ENCODE data around the gene CLEC2A.
A peak's percentile ranks its signal among the peaks of the same experiment; 100 is the strongest.

CLEC2A gene

GRCh38 chr12:9947674-9948073 lies 15.5 kb upstream of the CLEC2A start:
- Histone ChIP-seq H3K36me3 (ENCODE audit: control insufficient read depth in 1 of 2, insufficient read depth in 2 of 2, low read depth in 1 of 2, low read length in 2 of 2) (no peaks in the 10 kb centered on the region), H3K4me1 (ENCODE audit: control insufficient read depth, insufficient read depth, low read depth, low read length) (no peaks in the 10 kb centered on the region), H4K8ac (ENCODE audit: low read length) (no peak overlapping the region), H3K23ac (ENCODE audit: low read length in 2 of 2) (no peak overlapping the region), H3K27me3 (ENCODE audit: control insufficient read depth in 1 of 2, insufficient read depth in 1 of 2, low read length in 2 of 2) (peaks cover 9 to 15% of the 10 kb centered on the region in 2 experiments), H3K4ac (ENCODE audit: low read depth in 1 of 2, low read length in 2 of 2) (no peak overlapping the region), H3K9ac (ENCODE audit: low read length) (no peak overlapping the region), H3K9me3 (ENCODE audit: control insufficient read depth, low read length) (no peaks in the 10 kb centered on the region), H2BK5ac (ENCODE audit: low read depth, low read length, poor library complexity, severe bottlenecking) (no peak overlapping the region), H3K27ac (ENCODE audit: low read length, poor library complexity, severe bottlenecking) (no peak overlapping the region), H3K79me1 (replicated peaks; ENCODE audit: low read length, poor library complexity, severe bottlenecking) (no peaks in the 10 kb centered on the region), H3K18ac (ENCODE audit: low read depth in 1 of 2, low read length in 2 of 2) (no peak overlapping the region), H2AK5ac (ENCODE audit: low read length, severe bottlenecking) (no peak overlapping the region), H4K91ac (ENCODE audit: low read length) (no peak overlapping the region), H2BK12ac (ENCODE audit: low read length in 2 of 2) (no peak overlapping the region), H2BK15ac (ENCODE audit: low read depth, poor library complexity, severe bottlenecking) (no peak overlapping the region), H2BK120ac (ENCODE audit: low read depth, low read length) (no peak overlapping the region), H3K14ac (ENCODE audit: low read length in 2 of 2) (no peak overlapping the region), H2AFZ (ENCODE audit: low read depth, low read length) (no peak overlapping the region), H3K4me3 (ENCODE audit: insufficient read depth in 1 of 2, low read depth in 1 of 2, low read length in 2 of 2) (no peak overlapping the region), H3K4me2 (ENCODE audit: low read length, poor library complexity, severe bottlenecking) (no peak overlapping the region)
- WGBS = 59% methylated on average over 2 of the region's 3 CpGs
- DNase-seq = no peak

- Histone ChIP-seq H3K14ac (ENCODE audit: low read length in 2 of 2) (no peak overlapping the region), H2BK15ac (ENCODE audit: low read depth, poor library complexity, severe bottlenecking) (no peak overlapping the region), H2AK5ac (ENCODE audit: low read length, severe bottlenecking) (no peak overlapping the region), H3K4me1 (ENCODE audit: control insufficient read depth, insufficient read depth, low read depth, low read length) (no peaks in the 10 kb centered on the region), H3K79me1 (replicated peaks; ENCODE audit: low read length, poor library complexity, severe bottlenecking) (no peaks in the 10 kb centered on the region), H3K27me3 (ENCODE audit: control insufficient read depth in 1 of 2, insufficient read depth in 1 of 2, low read length in 2 of 2) (peaks cover 8 to 13% of the 10 kb centered on the region in 2 experiments), H2AFZ (ENCODE audit: low read depth, low read length) (no peak overlapping the region), H3K27ac (ENCODE audit: low read length, poor library complexity, severe bottlenecking) (no peak overlapping the region), H3K23ac (ENCODE audit: low read length in 2 of 2) (no peak overlapping the region), H2BK120ac (ENCODE audit: low read depth, low read length) (no peak overlapping the region), H3K9me3 (ENCODE audit: control insufficient read depth, low read length) (no peaks in the 10 kb centered on the region), H3K36me3 (ENCODE audit: control insufficient read depth in 1 of 2, insufficient read depth in 2 of 2, low read depth in 1 of 2, low read length in 2 of 2) (no peaks in the 10 kb centered on the region), H3K9ac (ENCODE audit: low read length) (no peak overlapping the region), H4K8ac (ENCODE audit: low read length) (no peak overlapping the region), H3K4ac (ENCODE audit: low read depth in 1 of 2, low read length in 2 of 2) (no peak overlapping the region), H2BK5ac (ENCODE audit: low read depth, low read length, poor library complexity, severe bottlenecking) (no peak overlapping the region), H2BK12ac (ENCODE audit: low read length in 2 of 2) (no peak overlapping the region), H3K18ac (ENCODE audit: low read depth in 1 of 2, low read length in 2 of 2) (no peak overlapping the region), H3K4me2 (ENCODE audit: low read length, poor library complexity, severe bottlenecking) (no peak overlapping the region), H4K91ac (ENCODE audit: low read length) (no peak overlapping the region), H3K4me3 (ENCODE audit: insufficient read depth in 1 of 2, low read depth in 1 of 2, low read length in 2 of 2) (no peak overlapping the region)
- no peak for DNase-seq
- WGBS = 98% methylated on average over 1 of the region's 2 CpGs
These were observed 12.2 kb upstream of the CLEC2A start for GRCh38 chr12:9944391-9944790.

- Histone ChIP-seq H3K36me3 (ENCODE audit: control insufficient read depth in 1 of 2, insufficient read depth in 2 of 2, low read depth in 1 of 2, low read length in 2 of 2) (no peaks in the 10 kb centered on the region), H3K18ac (ENCODE audit: low read depth in 1 of 2, low read length in 2 of 2) (no peak overlapping the region), H4K91ac (ENCODE audit: low read length) (no peak overlapping the region), H3K4me3 (ENCODE audit: insufficient read depth in 1 of 2, low read depth in 1 of 2, low read length in 2 of 2) (peak overlapping the region in 1 of 2 experiments; percentile 34), H3K14ac (ENCODE audit: low read length in 2 of 2) (peak overlapping the region in 1 of 2 experiments; percentile 87), H3K4me1 (ENCODE audit: control insufficient read depth, insufficient read depth, low read depth, low read length) (no peaks in the 10 kb centered on the region), H2BK5ac (ENCODE audit: low read depth, low read length, poor library complexity, severe bottlenecking) (no peak overlapping the region), H2AK5ac (ENCODE audit: low read length, severe bottlenecking) (no peak overlapping the region), H3K9ac (ENCODE audit: low read length) (peak overlapping the region; percentile 39), H3K4me2 (ENCODE audit: low read length, poor library complexity, severe bottlenecking) (no peak overlapping the region), H2BK120ac (ENCODE audit: low read depth, low read length) (no peak overlapping the region), H2AFZ (ENCODE audit: low read depth, low read length) (no peak overlapping the region), H3K27ac (ENCODE audit: low read length, poor library complexity, severe bottlenecking) (no peak overlapping the region), H2BK15ac (ENCODE audit: low read depth, poor library complexity, severe bottlenecking) (no peak overlapping the region), H3K9me3 (ENCODE audit: control insufficient read depth, low read length) (no peaks in the 10 kb centered on the region), H3K79me1 (replicated peaks; ENCODE audit: low read length, poor library complexity, severe bottlenecking) (no peaks in the 10 kb centered on the region), H3K4ac (ENCODE audit: low read depth in 1 of 2, low read length in 2 of 2) (no peak overlapping the region), H2BK12ac (ENCODE audit: low read length in 2 of 2) (no peak overlapping the region), H3K23ac (ENCODE audit: low read length in 2 of 2) (no peak overlapping the region), H4K8ac (ENCODE audit: low read length) (no peak overlapping the region), H3K27me3 (ENCODE audit: control insufficient read depth in 1 of 2, insufficient read depth in 1 of 2, low read length in 2 of 2) (peaks cover 8 to 13% of the 10 kb centered on the region in 2 experiments)
- no peak for DNase-seq
- whole genome bisulfite sequencing = 85% methylated on average over 19 of the region's 19 CpGs
These were observed 11.1 kb upstream of the CLEC2A start for GRCh38 chr12:9943240-9943639.

GRCh38 chr12:9941838-9942237 lies 9.7 kb upstream of the CLEC2A start:
- no peaks in the 10 kb centered on the region for H3K4me1 ChIP-seq (ENCODE audit: control insufficient read depth, insufficient read depth, low read depth, low read length)
- DNase-seq = no peak
- H3K27ac ChIP-seq (ENCODE audit: low read length, poor library complexity, severe bottlenecking) = no peak overlapping the region
- H2BK5ac ChIP-seq (ENCODE audit: low read depth, low read length, poor library complexity, severe bottlenecking) = no peak overlapping the region
- H2BK12ac ChIP-seq (ENCODE audit: low read length in 2 of 2) = no peak overlapping the region
- no peak overlapping the region for H2BK120ac ChIP-seq (ENCODE audit: low read depth, low read length)
- peaks cover 8 to 13% of the 10 kb centered on the region in 2 experiments for H3K27me3 ChIP-seq (ENCODE audit: control insufficient read depth in 1 of 2, insufficient read depth in 1 of 2, low read length in 2 of 2)
- H3K23ac ChIP-seq (ENCODE audit: low read length in 2 of 2) = no peak overlapping the region
- H3K4me3 ChIP-seq (ENCODE audit: insufficient read depth in 1 of 2, low read depth in 1 of 2, low read length in 2 of 2) = no peak overlapping the region
- no peak overlapping the region for H3K4me2 ChIP-seq (ENCODE audit: low read length, poor library complexity, severe bottlenecking)
- H2AFZ ChIP-seq (ENCODE audit: low read depth, low read length) = no peak overlapping the region
- H3K9ac ChIP-seq (ENCODE audit: low read length) = no peak overlapping the region
- no peak overlapping the region for H2BK15ac ChIP-seq (ENCODE audit: low read depth, poor library complexity, severe bottlenecking)
- no CpG with 5 or more reads among the region's 1 CpG for WGBS
- H3K14ac ChIP-seq (ENCODE audit: low read length in 2 of 2) = no peak overlapping the region
- no peak overlapping the region for H2AK5ac ChIP-seq (ENCODE audit: low read length, severe bottlenecking)
- H3K79me1 ChIP-seq (replicated peaks; ENCODE audit: low read length, poor library complexity, severe bottlenecking) = no peaks in the 10 kb centered on the region
- H3K9me3 ChIP-seq (ENCODE audit: control insufficient read depth, low read length) = no peaks in the 10 kb centered on the region
- H4K91ac ChIP-seq (ENCODE audit: low read length) = no peak overlapping the region
- no peak overlapping the region for H4K8ac ChIP-seq (ENCODE audit: low read length)
- no peaks in the 10 kb centered on the region for H3K36me3 ChIP-seq (ENCODE audit: control insufficient read depth in 1 of 2, insufficient read depth in 2 of 2, low read depth in 1 of 2, low read length in 2 of 2)
- H3K18ac ChIP-seq (ENCODE audit: low read depth in 1 of 2, low read length in 2 of 2) = no peak overlapping the region
- H3K4ac ChIP-seq (ENCODE audit: low read depth in 1 of 2, low read length in 2 of 2) = no peak overlapping the region
